Caco-2 (cell line): ENCODE data around the gene GRIK4. TPM values are rescaled to one million over a fixed set of nuclear protein-coding genes. Genes with fewer than 3 reads are reported as not detected.

Experiments used
- BruUV-seq: library from RNA; stranded (reverse); fragments of 400-500 nt; replicated peaks from 2 replicates; lab custom pipeline; 2021; lab: Mats Ljungman, UMichigan
- CTCF ChIA-PET: fragments of 300-600 bp; sonication (Branson Sonifier 250); formaldehyde crosslinking; loops from one replicate; lab custom pipeline; 2022; ENCODE audit warnings: antibody characterized with exemption; lab: Charles Lee
- POLR2A ChIA-PET: fragments of 300-600 bp; sonication (Branson Sonifier 250); formaldehyde crosslinking; loops from one replicate; lab custom pipeline; 2022; ENCODE audit warnings: antibody characterized with exemption; lab: Charles Lee
- DNase-seq, 2 experiments: peaks; one replicate each; pipeline versions ENCODE4 v3.0.0 to v3.0.0-alpha.2; 2020 to 2022
- H3K27me3 ChIP-seq: replicated peaks from 2 replicates; pipeline ENCODE4 v1.6.0; 2011; ENCODE audit warnings: low read length; ENCODE audit not compliant: control insufficient read depth, insufficient read depth
- H3K36me3 ChIP-seq: 2 replicates; pipeline ENCODE4 v1.5.1; 2011; ENCODE audit warnings: low read length; ENCODE audit not compliant: control insufficient read depth, insufficient read depth
- H3K4me1 ChIP-seq: fragments of 250-450 bp; sonication (Bioruptor Pico); 2 replicates; pipeline ENCODE4 v1.5.1; 2020; ENCODE audit warnings: mild to moderate bottlenecking
- H3K4me3 ChIP-seq: 2 replicates; pipeline ENCODE4 v1.5.1; 2011; ENCODE audit warnings: low read depth, mild to moderate bottlenecking, control low read depth, low read length
- H3K9me3 ChIP-seq: fragments of 250-450 bp; sonication (Bioruptor Pico); 2 replicates; pipeline ENCODE4 v1.5.1; 2020; ENCODE audit warnings: mild to moderate bottlenecking, moderate library complexity
- H3K27ac Mint-ChIP-seq: one replicate; pipeline ENCODE4 v1.8.0; 2022; ENCODE audit warnings: mixed read lengths; ENCODE audit not compliant: unreplicated experiment
- H3K27me3 Mint-ChIP-seq: one replicate; pipeline ENCODE4 v1.8.0; 2022; ENCODE audit warnings: mixed read lengths; ENCODE audit not compliant: insufficient read depth, unreplicated experiment
- H3K36me3 Mint-ChIP-seq: one replicate; pipeline ENCODE4 v1.8.0; 2022; ENCODE audit warnings: mild to moderate bottlenecking, mixed read lengths; ENCODE audit not compliant: insufficient read depth, unreplicated experiment
- H3K4me1 Mint-ChIP-seq: one replicate; pipeline ENCODE4 v1.8.0; 2022; ENCODE audit warnings: low read depth, mixed read lengths; ENCODE audit not compliant: unreplicated experiment
- H3K4me3 Mint-ChIP-seq: one replicate; pipeline ENCODE4 v1.8.0; 2022; ENCODE audit warnings: mild to moderate bottlenecking, moderate library complexity, mixed read lengths; ENCODE audit not compliant: unreplicated experiment
- H3K9me3 Mint-ChIP-seq: one replicate; pipeline ENCODE4 v1.8.0; 2022; ENCODE audit warnings: mixed read lengths; ENCODE audit not compliant: unreplicated experiment
- CTCF ChIP-seq, 2 experiments: fragments of 200-600 bp in 1 of 2; IDR thresholded peaks; 1 replicate in 1 of 2; 2 replicates in 1 of 2; pipeline versions ENCODE4 v1.5.1 to v1.8.0; 2011 to 2022; ENCODE audit warnings: antibody characterized with exemption in 1 of 2, control low read depth in 1 of 2, inconsistent platforms in 1 of 2, low read depth in 1 of 2, low read length in 1 of 2, mild to moderate bottlenecking in 1 of 2, moderate library complexity in 1 of 2; ENCODE audit not compliant: insufficient read depth in 1 of 2, severe bottlenecking in 1 of 2, unreplicated experiment in 1 of 2
- intact Hi-C: fragments of 100-400 bp; cut with micrococcal nuclease; formaldehyde crosslinking; loops from one replicate; pipeline ENCODE4 v1.10.0; 2022; ENCODE audit not compliant: unreplicated experiment
- total RNA-seq: library from RNA; stranded (reverse); gene quantifications from 2 replicates; pipeline ENCODE4 v1.2.3, GENCODE V29; 2022

GRIK4 gene
- total RNA-seq, 1 experiment from 2014 or later: 2.0 TPM

GRCh38 chr11:120710354-120711131, 199.0 kb downstream of the GRIK4 start:
- H3K36me3 Mint-ChIP-seq: peaks cover 7% of the 10 kb centered on the region
- Histone ChIP-seq H3K4me3 (no peak overlapping the region), H3K9me3 (no peaks in the 10 kb centered on the region; the same call in 1 of the 2 replicates), H3K4me1 (peaks cover 26% of the 10 kb centered on the region), H3K27me3 (no peaks in the 10 kb centered on the region), H3K36me3 (no peaks in the 10 kb centered on the region; the same call in 1 of the 2 replicates)
- DNase-seq: peak; percentile 91 to 94
- no peaks in the 10 kb centered on the region for H3K27me3 Mint-ChIP-seq
- peaks cover 14% of the 10 kb centered on the region for H3K9me3 Mint-ChIP-seq
- BruUV-seq: no TSS peak
- intact Hi-C loops: loop anchor here (2.0 kb wide), 1 partner anchor 26 kb away; no protein-coding TSS in a partner anchor
- ChIA-PET CTCF (interaction anchor here (0.6 to 1.5 kb wide), 6 partner anchors 9 to 756 kb away, joined by 3 to 14 read pairs (median 3); no protein-coding TSS in a partner anchor), POLR2A (interaction anchor here (0.6 to 0.8 kb wide), 2 partner anchors 10 to 95 kb away, joined by 3 to 4 read pairs; no protein-coding TSS in a partner anchor)
- peak overlapping the region; percentile 14 for H3K27ac Mint-ChIP-seq
- no peak overlapping the region for H3K4me3 Mint-ChIP-seq
- H3K4me1 Mint-ChIP-seq: peaks cover 20% of the 10 kb centered on the region
- no peak for TF ChIP-seq CTCF (IDR thresholded peaks at IDR 0.05; ENCODE audit: insufficient read depth in 1 of 2, low read depth in 1 of 2, low read length in 1 of 2, severe bottlenecking in 1 of 2, unreplicated experiment in 1 of 2)

GRCh38 chr11:120712014-120712413, 200.5 kb downstream of the GRIK4 start:
- Histone ChIP-seq H3K9me3 (no peaks in the 10 kb centered on the region; the same call in 1 of the 2 replicates), H3K27me3 (no peaks in the 10 kb centered on the region), H3K4me3 (no peak overlapping the region), H3K4me1 (peaks cover 26% of the 10 kb centered on the region), H3K36me3 (no peaks in the 10 kb centered on the region)
- no peak overlapping the region for H3K4me3 Mint-ChIP-seq
- intact Hi-C loops: no loop called here
- H3K27ac Mint-ChIP-seq: no peak overlapping the region
- TF ChIP-seq CTCF (IDR thresholded peaks at IDR 0.05; ENCODE audit: insufficient read depth in 1 of 2, low read depth in 1 of 2, low read length in 1 of 2, severe bottlenecking in 1 of 2, unreplicated experiment in 1 of 2): no peak
- peaks cover 7% of the 10 kb centered on the region for H3K36me3 Mint-ChIP-seq
- DNase-seq: no peak
- H3K9me3 Mint-ChIP-seq: no peaks in the 10 kb centered on the region
- ChIA-PET CTCF (no interaction called here), POLR2A (no interaction called here)
- peaks cover 22% of the 10 kb centered on the region for H3K4me1 Mint-ChIP-seq
- no TSS peak for BruUV-seq
- no peaks in the 10 kb centered on the region for H3K27me3 Mint-ChIP-seq

- no peaks in the 10 kb centered on the region for H3K36me3 ChIP-seq
- intact Hi-C loops: no loop called here
- H3K4me1 ChIP-seq: peaks cover 26% of the 10 kb centered on the region
- no peak overlapping the region for H3K4me3 ChIP-seq
- H3K27me3 ChIP-seq: no peaks in the 10 kb centered on the region
- no peaks in the 10 kb centered on the region for H3K9me3 Mint-ChIP-seq
- H3K4me3 Mint-ChIP-seq: no peak overlapping the region
- H3K27ac Mint-ChIP-seq: no peak overlapping the region
- no peak for DNase-seq
- no TSS peak for BruUV-seq
- CTCF ChIA-PET: no interaction called here
- H3K9me3 ChIP-seq: no peaks in the 10 kb centered on the region; the same call in 1 of the 2 replicates
- POLR2A ChIA-PET: no interaction called here
- no peak for TF ChIP-seq CTCF (IDR thresholded peaks at IDR 0.05; ENCODE audit: insufficient read depth in 1 of 2, low read depth in 1 of 2, low read length in 1 of 2, severe bottlenecking in 1 of 2, unreplicated experiment in 1 of 2)
- H3K4me1 Mint-ChIP-seq: peaks cover 22% of the 10 kb centered on the region
- peaks cover 7% of the 10 kb centered on the region for H3K36me3 Mint-ChIP-seq
- no peaks in the 10 kb centered on the region for H3K27me3 Mint-ChIP-seq
These were observed 201.3 kb downstream of the GRIK4 start for GRCh38 chr11:120712881-120713280.
